GM19452 (cell line): Measurements from ENCODE around the gene B3GAT1.
"Not testable (repeated sequence)": the region's sequence is repeated elsewhere in the genome, so short reads cannot be mapped to it uniquely, and the experiment has no call there.

Experiments
- ATAC-seq: cut with Tn5 transposase; IDR thresholded peaks from one replicate; pipeline ENCODE4 v1.9.1; 2021; ENCODE audit not compliant: unreplicated experiment

Gene B3GAT1

GRCh38 chr11:134358165-134358855, 53.7 kb downstream of the B3GAT1 start:
- ATAC-seq, result no peak

- ATAC-seq, result no peak
These were observed 54.5 kb downstream of the B3GAT1 start for GRCh38 chr11:134357545-134357839.

GRCh38 chr11:134356656-134357544, 55.1 kb downstream of the B3GAT1 start:
- no peak for ATAC-seq

GRCh38 chr11:134355656-134356055, 56.4 kb downstream of the B3GAT1 start:
- ATAC-seq, result no peak

- no peak for ATAC-seq
These were observed 56.9 kb downstream of the B3GAT1 start for GRCh38 chr11:134355136-134355535.

GRCh38 chr11:134352111-134352510, 59.9 kb downstream of the B3GAT1 start:
- ATAC-seq, result no peak

GRCh38 chr11:134350381-134350780, 61.7 kb downstream of the B3GAT1 start:
- peak; percentile 63 for ATAC-seq

GRCh38 chr11:134349802-134350355, 62.2 kb downstream of the B3GAT1 start:
- ATAC-seq, result peak; percentile 11

GRCh38 chr11:134349109-134349801, 62.8 kb downstream of the B3GAT1 start:
- no peak for ATAC-seq

GRCh38 chr11:134347441-134347840, 64.6 kb downstream of the B3GAT1 start:
- ATAC-seq, result no peak

GRCh38 chr11:134346976-134347350, 65.1 kb downstream of the B3GAT1 start:
- ATAC-seq, result no peak

- ATAC-seq, result no peak
These were observed 65.7 kb downstream of the B3GAT1 start for GRCh38 chr11:134346101-134346975.

- no peak for ATAC-seq
These were observed 66.8 kb downstream of the B3GAT1 start for GRCh38 chr11:134345237-134345550.

GRCh38 chr11:134344497-134345236, 67.4 kb downstream of the B3GAT1 start:
- not testable (repeated sequence) for ATAC-seq

- no peak for ATAC-seq
These were observed 68.4 kb downstream of the B3GAT1 start for GRCh38 chr11:134343646-134344045.

- no peak for ATAC-seq
These were observed 69.3 kb downstream of the B3GAT1 start for GRCh38 chr11:134342572-134343340.

GRCh38 chr11:134341805-134342571, 70.1 kb downstream of the B3GAT1 start:
- no peak for ATAC-seq

- ATAC-seq, result no peak
These were observed 71.6 kb downstream of the B3GAT1 start for GRCh38 chr11:134340354-134340964.
